ENCODE data around the gene ATRNL1. TPM values are rescaled to one million over a fixed set of nuclear protein-coding genes. Genes with fewer than 3 reads are reported as not detected.

The ATRNL1 gene
- total and polyA plus RNA-seq, 10 donors = 0.29 to 6.3 (median 2.2) TPM

GRCh38 chr10:115209133-115209532, 116.0 kb downstream of the ATRNL1 start:
- WGBS, 5 donors = 70 to 88% (median 83%) methylated on average over 1 of the region's 1 CpG

GRCh38 chr10:115214829-115215228, 121.7 kb downstream of the ATRNL1 start:
- Histone ChIP-seq H3K27me3 (replicated peaks in 1 of 7) (no peaks in the 10 kb centered on the region), H3K4me3 (no peak overlapping the region), H3K36me3 (no peaks in the 10 kb centered on the region), H3K9me3 (peaks cover 0 to 3% (median 0%) of the 10 kb centered on the region in 8 donors), H3K27ac (no peak overlapping the region), H3K4me1 (no peaks in the 10 kb centered on the region)
- 82 to 91% (median 87%) methylated on average over 2 of the region's 2 CpGs for WGBS, 5 donors
- intact Hi-C loops (cut with DNase I; ENCODE audit: low total_unique reads) = no loop called here
- DNase-seq = no peak
- TF ChIP-seq POLR2A (IDR thresholded peaks at IDR 0.05) (no peak), CTCF (IDR thresholded peaks at IDR 0.05 in 8 of 11, conservative IDR thresholded peaks at IDR 0.05 in 3 of 11) (no peak), POLR2AphosphoS5 (IDR thresholded peaks at IDR 0.05) (no peak)

More at GRCh38 chr10:115209133-115209532, 116.0 kb downstream of the ATRNL1 start:
- H3K36me3 ChIP-seq = no peaks in the 10 kb centered on the region
- no peaks in the 10 kb centered on the region for H3K4me1 ChIP-seq
- no peaks in the 10 kb centered on the region for H3K27me3 ChIP-seq (replicated peaks in 1 of 7)
- TF ChIP-seq CTCF (IDR thresholded peaks at IDR 0.05 in 8 of 11, conservative IDR thresholded peaks at IDR 0.05 in 3 of 11) = no peak
- no peak for TF ChIP-seq POLR2AphosphoS5 (IDR thresholded peaks at IDR 0.05)
- TF ChIP-seq POLR2A (IDR thresholded peaks at IDR 0.05) = no peak
- no peak overlapping the region for H3K27ac ChIP-seq
- intact Hi-C loops (cut with DNase I; ENCODE audit: low total_unique reads) = no loop called here
- H3K4me3 ChIP-seq = no peak overlapping the region
- DNase-seq = no peak
- peaks cover 0 to 3% (median 0%) of the 10 kb centered on the region in 8 donors for H3K9me3 ChIP-seq

GRCh38 chr10:115219203-115219602, 126.0 kb downstream of the ATRNL1 start:
- Histone ChIP-seq H3K9me3 (peaks cover 0 to 15% (median 0%) of the 10 kb centered on the region in 8 donors), H3K27ac (no peak overlapping the region), H3K4me3 (no peak overlapping the region), H3K4me1 (no peaks in the 10 kb centered on the region), H3K36me3 (no peaks in the 10 kb centered on the region), H3K27me3 (replicated peaks in 1 of 7) (no peaks in the 10 kb centered on the region)
- intact Hi-C loops (cut with DNase I; ENCODE audit: low total_unique reads) = no loop called here
- TF ChIP-seq POLR2A (IDR thresholded peaks at IDR 0.05) = no peak
- TF ChIP-seq POLR2AphosphoS5 (IDR thresholded peaks at IDR 0.05) = no peak
- TF ChIP-seq CTCF (IDR thresholded peaks at IDR 0.05 in 8 of 11, conservative IDR thresholded peaks at IDR 0.05 in 3 of 11) = no peak
- no peak for DNase-seq
- 69 to 86% (median 76%) methylated on average over 3 of the region's 3 CpGs for WGBS, 5 donors

- Histone ChIP-seq H3K27ac (no peak overlapping the region), H3K4me1 (no peaks in the 10 kb centered on the region), H3K36me3 (no peaks in the 10 kb centered on the region), H3K9me3 (peaks cover 0 to 15% (median 0%) of the 10 kb centered on the region in 8 donors), H3K27me3 (replicated peaks in 1 of 7) (no peaks in the 10 kb centered on the region), H3K4me3 (no peak overlapping the region)
- DNase-seq = no peak
- intact Hi-C loops (cut with DNase I; ENCODE audit: low total_unique reads) = no loop called here
- TF ChIP-seq POLR2A (IDR thresholded peaks at IDR 0.05) = no peak
- TF ChIP-seq CTCF (IDR thresholded peaks at IDR 0.05 in 8 of 11, conservative IDR thresholded peaks at IDR 0.05 in 3 of 11) = no peak
- TF ChIP-seq POLR2AphosphoS5 (IDR thresholded peaks at IDR 0.05) = no peak
Measured at GRCh38 chr10:115222039-115222438, 128.9 kb downstream of the ATRNL1 start.
